Measurements from ENCODE around the gene CPNE1.

Gene CPNE1

GRCh38 chr20:35652641-35653429 lies 11.9 kb downstream of the CPNE1 start:
- DNase-seq, result no peak

GRCh38 chr20:35651958-35652357 lies 12.7 kb downstream of the CPNE1 start:
- no peak for DNase-seq

- DNase-seq, result no peak
These were observed 14.1 kb downstream of the CPNE1 start for GRCh38 chr20:35650632-35651031.

- DNase-seq, result no peak
These were observed 15.9 kb downstream of the CPNE1 start for GRCh38 chr20:35648836-35649235.

- no peak for DNase-seq
These were observed 19.9 kb downstream of the CPNE1 start for GRCh38 chr20:35644806-35645205.

GRCh38 chr20:35643045-35643444 lies 21.7 kb downstream of the CPNE1 start:
- DNase-seq, result no peak

GRCh38 chr20:35641743-35642142 lies 23.0 kb downstream of the CPNE1 start:
- no peak for DNase-seq

- no peak for DNase-seq
These were observed 24.0 kb downstream of the CPNE1 start for GRCh38 chr20:35640724-35641123.

GRCh38 chr20:35638751-35639150 lies 25.9 kb downstream of the CPNE1 start:
- no peak for DNase-seq

GRCh38 chr20:35637276-35637675 lies 27.4 kb downstream of the CPNE1 start:
- no peak for DNase-seq

GRCh38 chr20:35636095-35636494 lies 28.6 kb downstream of the CPNE1 start:
- DNase-seq, result no peak

GRCh38 chr20:35635652-35636051 lies 29.0 kb downstream of the CPNE1 start:
- no peak for DNase-seq

GRCh38 chr20:35632539-35633115 lies 32.1 kb downstream of the CPNE1 start:
- no peak for DNase-seq

- DNase-seq, result no peak
These were observed 34.1 kb downstream of the CPNE1 start for GRCh38 chr20:35630636-35631035.

GRCh38 chr20:35629427-35630145 lies 35.1 kb downstream of the CPNE1 start:
- DNase-seq, result no peak

- no peak for DNase-seq
These were observed 37.6 kb downstream of the CPNE1 start for GRCh38 chr20:35627121-35627520.

GRCh38 chr20:35626386-35627001 lies 38.2 kb downstream of the CPNE1 start:
- DNase-seq, result no peak

GRCh38 chr20:35625584-35626385 lies 38.9 kb downstream of the CPNE1 start:
- DNase-seq, result no peak

GRCh38 chr20:35621560-35621946 lies 43.1 kb downstream of the CPNE1 start:
- DNase-seq, result no peak

- DNase-seq, result no peak
These were observed 43.7 kb downstream of the CPNE1 start for GRCh38 chr20:35620818-35621559.

GRCh38 chr20:35619196-35620095 lies 45.3 kb downstream of the CPNE1 start:
- peak; percentile 78 for DNase-seq
